ENCODE results near the gene HPS5.
A peak's percentile ranks its signal among the peaks of the same experiment; 100 is the strongest.
"Not testable (repeated sequence)": the region's sequence is repeated elsewhere in the genome, so short reads cannot be mapped to it uniquely, and the experiment has no call there.

HPS5 gene

GRCh38 chr11:18321969-18322711 is at the start of gene HPS5, which contains the start of gene GTF2H1:
TSS of gene HPS5 (minus strand) at chr11:18322140. CDS start at chr11:18317858, 4,282 bp downstream.
TSS of gene GTF2H1 (plus strand) at chr11:18322567. CDS start at chr11:18333075, 10,508 bp downstream.
- peak; percentile 87 to 95 for DNase-seq (ENCODE audit: low read depth in 1 of 2, low spot score in 1 of 2)

DNA sequence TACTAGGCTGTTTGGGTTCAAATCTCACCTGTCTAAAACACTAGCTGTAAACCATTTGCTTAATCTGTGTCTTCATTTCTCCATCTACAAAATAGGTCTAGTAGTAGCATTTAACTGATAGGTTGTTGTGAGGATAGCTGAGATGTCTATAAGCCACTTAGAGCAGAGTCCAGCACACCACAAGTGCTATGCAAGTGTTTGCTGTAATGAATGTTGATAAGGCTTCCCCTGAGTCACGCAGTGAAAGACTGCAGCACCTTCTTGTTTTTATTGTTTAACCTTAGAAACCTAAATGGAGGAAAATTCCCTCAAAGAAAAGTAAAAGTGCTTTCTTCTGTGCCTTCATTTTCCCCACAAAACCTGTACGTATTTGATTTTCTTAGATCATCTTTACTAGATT is 49.3 kb upstream of the HPS5 start:
- no peak for DNase-seq (ENCODE audit: low read depth in 1 of 2, low spot score in 1 of 2)

- no peak for DNase-seq (ENCODE audit: low read depth in 1 of 2, low spot score in 1 of 2)
These were observed 47.5 kb upstream of the HPS5 start for GRCh38 chr11:18369398-18369797.

DNA sequence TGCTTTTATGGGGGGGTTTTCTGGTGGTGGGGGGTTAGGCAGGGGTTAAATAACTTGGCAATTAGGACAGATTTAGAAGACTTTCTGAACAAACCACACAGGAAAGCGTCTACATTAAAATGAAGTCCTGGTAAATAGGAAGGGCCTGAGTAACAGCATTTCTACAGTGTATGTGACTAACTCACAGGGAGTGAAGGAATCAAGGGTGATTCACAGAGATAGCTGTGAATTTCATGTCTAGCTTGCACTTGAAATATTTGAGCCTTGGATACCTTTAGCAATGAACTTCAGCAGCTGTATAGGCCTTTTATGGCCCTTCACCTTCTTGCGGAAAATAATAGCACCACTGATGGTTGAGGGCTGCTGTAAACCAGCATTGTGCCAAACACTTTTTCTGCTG is 46.3 kb upstream of the HPS5 start:
- no peak for DNase-seq (ENCODE audit: low read depth in 1 of 2, low spot score in 1 of 2)

- no peak for DNase-seq (ENCODE audit: low read depth in 1 of 2, low spot score in 1 of 2)
These were observed 45.5 kb upstream of the HPS5 start for GRCh38 chr11:18367431-18367830.

- no peak for DNase-seq (ENCODE audit: low read depth in 1 of 2, low spot score in 1 of 2)
These were observed 44.3 kb upstream of the HPS5 start for GRCh38 chr11:18366286-18366685.

DNA sequence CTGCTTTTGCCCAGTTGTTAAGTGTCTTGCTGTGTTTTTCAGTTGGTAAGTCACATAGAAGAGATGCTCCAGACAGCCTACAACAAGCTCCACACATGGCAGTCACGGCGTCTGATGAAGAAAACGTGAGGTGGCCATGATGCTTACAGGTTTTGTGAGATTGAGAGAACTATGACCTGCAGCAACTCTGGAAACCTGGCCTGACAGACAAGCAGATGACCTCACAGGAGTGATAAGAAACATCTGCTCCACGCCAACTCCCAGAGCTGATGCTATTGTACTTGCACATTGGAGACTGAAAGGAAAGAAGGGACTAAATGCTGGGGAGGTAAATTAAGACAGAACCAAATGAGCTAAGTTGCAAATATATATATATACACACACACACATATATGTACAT is 43.8 kb upstream of the HPS5 start:
- DNase-seq (ENCODE audit: low read depth in 1 of 2, low spot score in 1 of 2): no peak

DNA sequence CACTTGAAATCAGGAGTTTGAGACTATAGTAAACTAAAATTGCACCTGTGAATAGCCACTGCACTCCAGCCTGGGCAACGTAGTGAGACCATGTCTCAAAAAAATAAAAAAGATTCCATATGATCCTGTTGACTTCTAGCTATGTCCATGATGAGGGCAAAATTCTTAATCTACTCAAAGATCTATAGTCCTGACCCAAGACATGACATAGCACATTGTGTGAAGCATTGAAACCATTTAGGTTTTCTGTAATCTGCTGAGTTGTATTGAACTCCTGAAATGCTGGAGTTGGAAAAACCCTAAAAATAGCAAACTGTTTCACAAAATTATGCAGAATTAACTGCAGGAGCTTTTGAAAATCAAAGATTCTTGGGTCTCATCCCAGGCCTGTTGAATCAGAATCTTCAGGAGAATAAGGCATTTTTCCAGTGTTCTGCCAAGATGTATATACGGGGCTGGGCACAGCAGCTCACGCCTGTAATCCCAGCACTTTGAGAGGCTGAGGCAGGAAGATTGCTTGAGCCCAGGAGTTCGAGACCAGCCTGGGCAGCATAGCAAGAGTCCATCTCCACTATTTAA is 42.6 kb upstream of the HPS5 start:
- DNase-seq (ENCODE audit: low read depth in 1 of 2, low spot score in 1 of 2): no peak

DNA sequence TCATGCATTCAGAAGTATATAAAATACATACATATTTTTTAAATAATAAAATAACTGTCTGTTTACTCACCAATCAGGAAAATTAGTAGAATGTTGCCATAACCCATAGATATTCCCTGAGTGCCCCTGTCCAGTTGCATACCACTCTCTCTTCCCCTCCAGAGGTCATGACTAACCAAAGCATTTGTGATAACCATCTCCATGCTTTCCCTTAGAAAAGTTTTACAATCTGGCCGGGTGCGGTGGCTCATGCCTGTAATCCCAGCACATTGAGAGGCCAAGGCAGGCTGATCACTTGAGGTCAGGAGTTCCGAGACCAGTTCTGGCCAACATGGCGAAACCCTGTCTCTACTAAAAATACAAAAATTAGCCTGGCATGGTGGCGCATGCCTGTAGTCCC is 39.2 kb upstream of the HPS5 start:
- DNase-seq (ENCODE audit: low read depth in 1 of 2, low spot score in 1 of 2): no peak

DNA sequence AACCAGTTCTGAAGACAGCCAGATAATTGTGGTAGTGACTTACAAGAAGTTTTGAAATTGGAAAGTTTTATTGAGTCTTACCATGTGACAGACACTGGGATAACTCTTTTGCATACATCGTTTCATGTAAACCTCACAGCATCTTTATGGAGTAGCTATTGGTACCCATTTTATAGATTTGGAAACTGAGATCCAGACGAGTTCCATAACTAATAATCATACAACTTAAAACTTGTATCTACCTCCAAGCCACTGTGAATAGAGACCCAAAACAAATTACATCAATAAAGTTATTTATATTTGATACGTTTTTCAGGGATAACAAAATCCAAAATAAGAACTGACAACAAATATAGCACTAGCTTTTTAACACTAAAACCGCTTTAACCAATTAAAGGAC is 36.7 kb upstream of the HPS5 start:
- DNase-seq (ENCODE audit: low read depth in 1 of 2, low spot score in 1 of 2): no peak

DNA sequence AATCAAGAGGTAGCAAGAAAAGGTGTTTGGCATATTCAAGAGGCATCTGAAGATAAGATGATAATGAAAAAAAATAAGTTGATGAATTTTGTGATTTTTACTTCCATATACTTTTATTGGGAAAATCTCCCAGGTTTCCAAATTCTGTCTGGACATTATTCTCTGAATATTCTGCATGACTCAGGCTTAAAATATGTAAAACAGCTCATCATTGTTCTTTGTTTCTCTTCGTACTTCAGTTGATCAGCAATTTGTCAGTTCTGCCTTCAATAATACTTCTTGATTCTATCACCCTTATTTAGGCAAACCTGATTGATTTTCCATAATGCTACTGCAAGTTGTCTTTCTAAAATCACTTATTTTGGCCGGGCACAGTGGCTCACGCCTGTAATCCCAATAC is 30.6 kb upstream of the HPS5 start:
- no peak for DNase-seq (ENCODE audit: low read depth in 1 of 2, low spot score in 1 of 2)

DNA sequence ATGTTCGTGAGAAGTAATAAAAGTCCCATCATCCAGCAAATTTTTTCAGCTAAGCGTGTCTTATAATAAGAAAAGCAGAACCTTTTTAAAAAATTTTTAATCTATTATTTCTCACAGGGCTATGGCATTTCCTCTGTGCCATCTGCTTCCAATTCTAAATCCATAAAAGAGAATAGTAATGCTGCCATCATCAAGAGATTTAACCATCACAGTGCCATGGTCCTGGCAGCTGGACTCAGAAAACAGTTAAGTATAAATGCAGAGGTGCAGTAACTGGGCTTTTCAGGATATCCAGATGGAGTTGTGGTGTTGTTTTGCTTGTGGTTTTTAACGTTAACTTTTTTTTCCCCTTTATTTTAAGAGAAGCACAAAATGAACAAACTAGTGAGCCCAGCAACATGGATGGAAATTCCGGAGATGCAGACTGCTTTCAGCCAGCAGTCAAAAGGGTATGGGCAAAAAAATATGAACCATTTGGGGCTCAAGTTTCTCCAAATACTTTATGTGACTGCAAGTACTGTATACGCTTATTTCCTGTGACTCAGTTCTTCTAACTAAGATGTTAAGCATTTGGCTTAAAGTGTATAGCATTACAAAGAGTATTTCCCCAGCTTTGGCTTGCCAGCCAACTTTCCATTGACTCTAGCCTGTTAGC is 25.7 kb upstream of the HPS5 start:
- no peak for DNase-seq (ENCODE audit: low read depth in 1 of 2, low spot score in 1 of 2)

- no peak for DNase-seq (ENCODE audit: low read depth in 1 of 2, low spot score in 1 of 2)
These were observed 11.0 kb upstream of the HPS5 start for GRCh38 chr11:18332891-18333290.

GRCh38 chr11:18332302-18332701 is 10.4 kb upstream of the HPS5 start:
- DNase-seq (ENCODE audit: low read depth in 1 of 2, low spot score in 1 of 2): no peak

DNA sequence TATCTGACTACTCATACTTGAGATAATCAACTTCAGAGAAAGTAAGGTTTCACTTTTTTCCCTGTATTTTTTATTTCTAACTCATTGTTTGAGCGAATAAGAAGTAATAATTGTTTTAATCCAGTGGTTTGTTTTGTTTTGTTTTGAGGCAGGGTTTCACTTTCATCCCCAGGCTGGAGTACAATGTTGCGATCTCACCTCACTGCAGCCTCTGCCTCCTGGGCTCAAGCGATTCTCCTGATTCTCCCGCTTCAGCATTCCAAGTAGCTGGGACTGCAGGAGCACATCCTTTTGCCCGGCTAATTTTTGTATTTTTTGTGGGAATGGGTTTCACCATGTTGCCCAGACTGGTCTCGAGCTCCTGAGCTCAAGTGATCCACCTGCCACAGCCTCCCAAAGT is 9.0 kb upstream of the HPS5 start:
- DNase-seq (ENCODE audit: low read depth in 1 of 2, low spot score in 1 of 2): no peak

- DNase-seq (ENCODE audit: low read depth in 1 of 2, low spot score in 1 of 2): no peak
These were observed 7.4 kb upstream of the HPS5 start for GRCh38 chr11:18329196-18329870.

GRCh38 chr11:18324381-18324780 is 2.4 kb upstream of the HPS5 start:
- DNase-seq (ENCODE audit: low read depth in 1 of 2, low spot score in 1 of 2): no peak

- not testable (repeated sequence) for DNase-seq (ENCODE audit: low read depth in 1 of 2, low spot score in 1 of 2)
These were observed 1.9 kb upstream of the HPS5 start for GRCh38 chr11:18323881-18324280.

DNA sequence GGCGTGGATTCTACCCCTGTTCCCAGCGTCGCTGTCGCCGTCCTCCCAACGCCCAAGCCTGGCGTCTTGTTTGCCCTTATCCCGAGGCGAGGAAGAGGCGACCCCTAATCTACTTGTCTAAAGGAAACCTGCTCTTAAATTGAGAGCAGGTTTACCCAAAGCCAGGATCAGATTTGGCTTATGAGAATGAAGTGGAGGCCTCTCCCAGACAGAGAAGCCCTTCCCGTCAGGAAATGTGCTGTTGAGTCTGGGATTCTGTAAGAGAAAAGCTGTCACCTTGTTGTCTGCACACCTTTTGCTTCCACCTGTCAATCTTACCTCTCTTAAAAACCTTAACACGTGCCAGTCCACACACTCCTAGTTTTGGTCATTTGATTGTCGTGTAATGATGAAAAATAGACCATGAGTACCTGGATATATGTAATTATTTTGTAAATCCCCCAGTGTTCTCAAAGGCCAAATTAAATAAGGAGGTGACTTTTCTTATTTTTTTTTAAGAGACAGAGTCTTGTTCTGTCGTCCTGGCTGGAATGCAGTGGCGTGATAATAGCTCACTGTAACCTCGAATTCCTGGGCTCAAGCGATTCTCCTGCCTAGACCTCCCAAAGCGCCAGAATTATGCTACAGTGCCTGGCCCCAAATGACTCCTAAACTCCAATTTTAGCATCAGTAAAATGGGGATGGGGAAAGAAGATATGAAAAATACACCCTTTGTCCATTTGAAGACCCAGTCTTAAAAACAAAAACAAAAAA is 1.1 kb upstream of the HPS5 start:
- no peak for DNase-seq (ENCODE audit: low read depth in 1 of 2, low spot score in 1 of 2)

GRCh38 chr11:18321578-18321968 is 367 bp downstream of the HPS5 start:
- no peak for DNase-seq (ENCODE audit: low read depth in 1 of 2, low spot score in 1 of 2)

DNA sequence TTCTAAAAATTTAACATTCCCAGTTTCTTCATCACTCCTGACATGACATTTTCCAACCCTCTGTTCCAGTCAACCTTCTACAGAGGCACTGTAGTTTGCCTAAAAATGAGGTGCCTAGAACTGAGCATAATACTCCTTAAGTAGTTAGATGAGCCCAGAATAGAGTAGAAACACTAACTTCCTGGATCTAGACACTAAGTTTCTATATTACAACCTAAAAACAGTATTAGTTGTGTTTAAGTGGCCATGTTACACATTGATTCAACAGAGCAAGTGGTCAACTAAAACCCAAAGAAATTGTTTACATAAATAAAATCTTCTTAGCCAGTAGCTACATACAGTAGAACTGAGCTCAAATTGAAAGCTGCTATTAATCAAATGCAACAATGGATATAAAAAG is 1.3 kb downstream of the HPS5 start:
- DNase-seq (ENCODE audit: low read depth in 1 of 2, low spot score in 1 of 2): no peak

All from activated CD4-positive, alpha-beta T cell treated with anti-CD3 and anti-CD28 coated beads, Interleukin-2, amount 50 U/mL, for 24 hours (primary cell).